GM19438 (cell line): ENCODE data around the gene IZUMO4.

ENCODE experiments used
- ATAC-seq: cut with Tn5 transposase; IDR thresholded peaks from one replicate; pipeline ENCODE4 v1.9.1; 2021; ENCODE audit warnings: low read depth; ENCODE audit not compliant: unreplicated experiment

The IZUMO4 gene

GRCh38 chr19:2142173-2142829 lies 45.6 kb downstream of the IZUMO4 start:
- ATAC-seq, result no peak

- ATAC-seq, result no peak
These were observed 47.5 kb downstream of the IZUMO4 start for GRCh38 chr19:2144190-2144589.

GRCh38 chr19:2145831-2146241 lies 49.1 kb downstream of the IZUMO4 start:
- ATAC-seq, result no peak

- ATAC-seq, result no peak
These were observed 51.9 kb downstream of the IZUMO4 start for GRCh38 chr19:2148482-2149135.
